OCI-LY7 (cell line): ENCODE results near the gene UBN1. TPM values are rescaled to one million over a fixed set of nuclear protein-coding genes. Genes with fewer than 3 reads are reported as not detected.

Experiments
- BruUV-seq: library from RNA; stranded (reverse); fragments of 400-500 nt; replicated peaks from 2 replicates; lab custom pipeline; 2021; lab: Mats Ljungman, UMichigan
- CTCF ChIA-PET: fragments of 300-600 bp; sonication (Branson Sonifier 250); formaldehyde crosslinking; loops from one replicate; lab custom pipeline; 2022; ENCODE audit warnings: antibody characterized with exemption; ENCODE audit not compliant: unreplicated experiment; lab: Charles Lee
- POLR2A ChIA-PET: fragments of 300-600 bp; sonication (Branson Sonifier 250); formaldehyde crosslinking; loops from one replicate; lab custom pipeline; 2022; ENCODE audit warnings: antibody characterized with exemption; lab: Charles Lee
- DNase-seq: peaks from one replicate; pipeline ENCODE4 v3.0.0-alpha.2; 2015; ENCODE audit warnings: low spot score
- H2AFZ ChIP-seq: fragments of 200-600 bp; sonication (generic), shearing (Covaris generic); 2 replicates; pipeline ENCODE4 v1.6.1; 2014; ENCODE audit warnings: mild to moderate bottlenecking, antibody characterized with exemption, low read length, moderate library complexity
- H3K27ac ChIP-seq: fragments of 200-600 bp; sonication (generic); 2 replicates; pipeline ENCODE4 v1.5.1; 2014; ENCODE audit warnings: mixed run types, low read depth, mild to moderate bottlenecking, moderate library complexity, low read length, inconsistent platforms; ENCODE audit not compliant: poor library complexity, severe bottlenecking
- H3K36me3 ChIP-seq: fragments of 200-600 bp; sonication (generic); 2 replicates; pipeline ENCODE4 v1.6.1; 2014; ENCODE audit warnings: mild to moderate bottlenecking, antibody characterized with exemption, low read length, moderate library complexity, mixed read lengths; ENCODE audit not compliant: insufficient read depth
- H3K4me1 ChIP-seq: fragments of 200-600 bp; sonication (generic); 2 replicates; pipeline ENCODE4 v1.5.1; 2014; ENCODE audit warnings: mild to moderate bottlenecking, low read length; ENCODE audit not compliant: insufficient read depth, poor library complexity, severe bottlenecking
- H3K4me2 ChIP-seq: fragments of 200-600 bp; sonication (generic); 2 replicates; pipeline ENCODE4 v1.6.1; 2014; ENCODE audit warnings: mild to moderate bottlenecking, low read length
- H3K4me3 ChIP-seq: fragments of 200-600 bp; sonication (generic); 2 replicates; pipeline ENCODE4 v1.5.1; 2014; ENCODE audit warnings: mild to moderate bottlenecking, low read depth, low read length; ENCODE audit not compliant: poor library complexity, severe bottlenecking
- H3K79me2 ChIP-seq: fragments of 200-600 bp; sonication (generic); 2 replicates; pipeline ENCODE4 v1.6.1; 2016; ENCODE audit warnings: low read depth, mild to moderate bottlenecking, low read length, moderate library complexity, mixed read lengths; ENCODE audit not compliant: insufficient read depth
- H3K9me2 ChIP-seq: fragments of 200-600 bp; sonication (generic); 2 replicates; pipeline ENCODE4 v1.6.1; 2016; ENCODE audit warnings: mild to moderate bottlenecking, low read length, mixed read lengths; ENCODE audit not compliant: insufficient read depth
- H3K9me3 ChIP-seq: fragments of 200-600 bp; sonication (generic); 2 replicates; pipeline ENCODE4 v1.6.1; 2014; ENCODE audit warnings: mild to moderate bottlenecking, mixed run types, low read length, mixed read lengths
- H4K20me1 ChIP-seq: fragments of 200-600 bp; sonication (generic); 2 replicates; pipeline ENCODE4 v1.6.1; 2014; ENCODE audit warnings: mild to moderate bottlenecking, antibody characterized with exemption, low read length, moderate library complexity, mixed read lengths; ENCODE audit not compliant: insufficient read depth
- EZH2phosphoT487 ChIP-seq: fragments of 200-600 bp; sonication (generic); IDR thresholded peaks from 2 replicates; pipeline ENCODE4 v1.6.1; 2018; ENCODE audit warnings: low read depth, borderline replicate concordance, mild to moderate bottlenecking, mixed run types, antibody characterized with exemption, low read length, moderate library complexity, mixed read lengths
- intact Hi-C: fragments of 100-400 bp; cut with micrococcal nuclease; formaldehyde crosslinking; loops from one replicate; pipeline ENCODE4 v1.10.0; 2022; ENCODE audit not compliant: unreplicated experiment
- total RNA-seq, 2 experiments: library from RNA; depleted of rRNA in 1 of 2; stranded (reverse); fragments of >200 nt in 1 of 2; shearing (Covaris generic) in 1 of 2; gene quantifications; 2 replicates each; pipeline ENCODE4 v1.2.3, GENCODE V29; 2014 to 2022
- TF ChIP-seq, protein P1 (sequence below): fragments of 200-600 bp; sonication (generic); conservative IDR thresholded peaks from 2 replicates; pipeline ENCODE4 v1.5.1; 2014; ENCODE audit warnings: mild to moderate bottlenecking, antibody characterized with exemption, low read length, moderate library complexity, mixed read lengths

UBN1 gene
- total RNA-seq, 2 experiments from 2014 or later = 37.2 to 53.0 TPM

GRCh38 chr16:4869147-4869805 lies 22.0 kb downstream of the UBN1 start:
- DNase-seq = no peak
- no TSS peak for BruUV-seq
- intact Hi-C loops = no loop called here
- Histone ChIP-seq H3K36me3 (peaks cover 88% of the 10 kb centered on the region), H3K9me2 (no peaks in the 10 kb centered on the region), H4K20me1 (0 out of 2 replicates have a peak, but pooled peaks cover 5% of the 10 kb centered on the region), H3K4me2 (no peak overlapping the region), H2AFZ (no peak overlapping the region), H3K4me1 (no peaks in the 10 kb centered on the region), H3K9me3 (no peaks in the 10 kb centered on the region), H3K4me3 (no peak overlapping the region), H3K27ac (no peak overlapping the region), H3K79me2 (peaks cover 37% of the 10 kb centered on the region; the same call in 1 of the 2 replicates)
- ChIA-PET POLR2A (interaction anchor here (0.6 kb wide), 2 partner anchors 84 to 382 kb away, joined by 4 to 7 read pairs; no protein-coding TSS in a partner anchor), CTCF (no interaction called here)
- TF ChIP-seq, protein P1, sequence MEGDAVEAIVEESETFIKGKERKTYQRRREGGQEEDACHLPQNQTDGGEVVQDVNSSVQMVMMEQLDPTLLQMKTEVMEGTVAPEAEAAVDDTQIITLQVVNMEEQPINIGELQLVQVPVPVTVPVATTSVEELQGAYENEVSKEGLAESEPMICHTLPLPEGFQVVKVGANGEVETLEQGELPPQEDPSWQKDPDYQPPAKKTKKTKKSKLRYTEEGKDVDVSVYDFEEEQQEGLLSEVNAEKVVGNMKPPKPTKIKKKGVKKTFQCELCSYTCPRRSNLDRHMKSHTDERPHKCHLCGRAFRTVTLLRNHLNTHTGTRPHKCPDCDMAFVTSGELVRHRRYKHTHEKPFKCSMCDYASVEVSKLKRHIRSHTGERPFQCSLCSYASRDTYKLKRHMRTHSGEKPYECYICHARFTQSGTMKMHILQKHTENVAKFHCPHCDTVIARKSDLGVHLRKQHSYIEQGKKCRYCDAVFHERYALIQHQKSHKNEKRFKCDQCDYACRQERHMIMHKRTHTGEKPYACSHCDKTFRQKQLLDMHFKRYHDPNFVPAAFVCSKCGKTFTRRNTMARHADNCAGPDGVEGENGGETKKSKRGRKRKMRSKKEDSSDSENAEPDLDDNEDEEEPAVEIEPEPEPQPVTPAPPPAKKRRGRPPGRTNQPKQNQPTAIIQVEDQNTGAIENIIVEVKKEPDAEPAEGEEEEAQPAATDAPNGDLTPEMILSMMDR = no peak
- no peak for TF ChIP-seq EZH2phosphoT487

DNA sequence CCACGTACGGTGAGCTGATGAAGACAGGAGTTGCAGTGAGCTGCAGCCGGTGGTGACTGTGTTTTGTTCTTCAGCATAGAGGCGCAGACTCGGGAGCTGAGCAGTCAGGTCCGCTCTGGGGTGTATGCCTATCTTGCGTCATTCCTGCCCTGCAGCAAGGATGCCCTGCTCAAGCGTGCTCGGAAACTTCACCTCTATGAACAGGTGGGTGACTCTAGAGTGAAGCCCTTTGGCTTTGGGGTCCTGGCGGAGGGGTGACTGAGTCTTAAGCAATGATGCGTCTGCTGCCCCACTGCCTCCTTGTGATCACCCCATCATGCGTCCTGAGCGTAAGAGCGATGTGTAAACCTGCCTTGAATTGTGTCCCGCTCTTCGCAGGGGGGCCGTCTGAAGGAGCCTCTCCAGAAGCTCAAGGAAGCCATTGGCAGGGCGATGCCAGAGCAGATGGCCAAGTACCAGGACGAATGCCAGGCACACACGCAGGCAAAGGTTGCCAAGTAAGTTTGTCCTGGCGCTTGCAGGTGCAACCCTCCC lies 22.9 kb downstream of the UBN1 start:
- TF ChIP-seq, protein P1 = no peak
- TF ChIP-seq EZH2phosphoT487 = no peak
- H3K36me3 ChIP-seq = peaks cover 90% of the 10 kb centered on the region
- CTCF ChIA-PET = interaction anchor here (0.7 kb wide), 1 partner anchor 9 kb away, joined by 3 read pairs; no protein-coding TSS in a partner anchor
- no peak for DNase-seq
- no peaks in the 10 kb centered on the region for H3K9me2 ChIP-seq
- H2AFZ ChIP-seq = no peak overlapping the region
- peaks cover 30% of the 10 kb centered on the region; the same call in 1 of the 2 replicates for H3K79me2 ChIP-seq
- H3K4me1 ChIP-seq = no peaks in the 10 kb centered on the region
- H3K9me3 ChIP-seq = no peaks in the 10 kb centered on the region
- H4K20me1 ChIP-seq = 0 out of 2 replicates have a peak, but pooled peaks cover 5% of the 10 kb centered on the region
- POLR2A ChIA-PET = no interaction called here
- intact Hi-C loops = no loop called here
- H3K4me2 ChIP-seq = no peak overlapping the region
- H3K27ac ChIP-seq = no peak overlapping the region
- H3K4me3 ChIP-seq = no peak overlapping the region
- BruUV-seq = no TSS peak

- Histone ChIP-seq H3K9me2 (no peaks in the 10 kb centered on the region), H3K79me2 (peaks cover 23% of the 10 kb centered on the region; the same call in 1 of the 2 replicates), H3K36me3 (peaks cover 94% of the 10 kb centered on the region), H3K4me2 (no peak overlapping the region), H3K27ac (no peak overlapping the region), H4K20me1 (0 out of 2 replicates have a peak, but pooled peaks cover 5% of the 10 kb centered on the region), H2AFZ (no peak overlapping the region), H3K9me3 (no peaks in the 10 kb centered on the region), H3K4me1 (no peaks in the 10 kb centered on the region), H3K4me3 (no peak overlapping the region)
- POLR2A ChIA-PET = no interaction called here
- no peak for TF ChIP-seq EZH2phosphoT487
- TF ChIP-seq, protein P1 = no peak
- CTCF ChIA-PET = no interaction called here
- BruUV-seq = no TSS peak
- DNase-seq = no peak
- intact Hi-C loops = no loop called here
Observed at GRCh38 chr16:4871071-4871470, 23.8 kb downstream of the UBN1 start.
